ENCODE results near the gene NARF.

DNA sequence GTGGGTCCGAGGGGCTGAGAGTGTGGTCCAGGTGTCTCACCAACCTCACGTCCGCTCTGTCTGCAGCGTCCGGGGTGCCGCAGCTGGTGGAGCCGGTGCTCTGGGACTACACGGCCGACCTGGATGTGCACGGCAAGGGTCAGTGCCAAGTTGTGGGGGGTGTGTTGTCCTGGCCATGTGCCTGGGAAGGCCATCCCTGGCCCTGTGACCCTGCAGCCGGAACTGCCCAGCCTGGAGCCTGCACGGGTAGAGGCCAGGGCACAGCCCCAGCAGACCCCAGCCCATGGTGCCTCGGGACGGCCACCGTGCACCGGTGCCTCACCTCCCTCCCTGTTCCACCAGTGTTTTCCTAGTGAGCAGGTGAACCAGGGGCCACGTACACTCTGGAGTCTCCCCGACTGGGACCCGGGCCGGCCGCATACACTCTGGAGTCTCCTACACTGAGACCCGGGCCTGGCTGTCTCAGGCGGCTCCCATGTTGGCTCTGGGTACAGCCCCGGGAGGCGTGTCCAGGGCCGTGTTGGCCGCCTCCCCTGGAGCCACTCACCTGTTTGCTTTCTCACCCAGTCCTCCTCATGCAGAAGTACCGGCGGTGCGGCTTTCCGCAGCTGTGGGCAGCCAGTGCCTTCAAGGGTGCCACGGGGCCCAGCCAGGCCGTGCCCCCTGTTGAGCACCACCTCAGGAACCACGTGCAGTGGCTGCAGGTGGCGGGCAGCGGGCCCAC is 21.8 kb upstream of the NARF start:
- TF ChIP-seq, protein P1, sequence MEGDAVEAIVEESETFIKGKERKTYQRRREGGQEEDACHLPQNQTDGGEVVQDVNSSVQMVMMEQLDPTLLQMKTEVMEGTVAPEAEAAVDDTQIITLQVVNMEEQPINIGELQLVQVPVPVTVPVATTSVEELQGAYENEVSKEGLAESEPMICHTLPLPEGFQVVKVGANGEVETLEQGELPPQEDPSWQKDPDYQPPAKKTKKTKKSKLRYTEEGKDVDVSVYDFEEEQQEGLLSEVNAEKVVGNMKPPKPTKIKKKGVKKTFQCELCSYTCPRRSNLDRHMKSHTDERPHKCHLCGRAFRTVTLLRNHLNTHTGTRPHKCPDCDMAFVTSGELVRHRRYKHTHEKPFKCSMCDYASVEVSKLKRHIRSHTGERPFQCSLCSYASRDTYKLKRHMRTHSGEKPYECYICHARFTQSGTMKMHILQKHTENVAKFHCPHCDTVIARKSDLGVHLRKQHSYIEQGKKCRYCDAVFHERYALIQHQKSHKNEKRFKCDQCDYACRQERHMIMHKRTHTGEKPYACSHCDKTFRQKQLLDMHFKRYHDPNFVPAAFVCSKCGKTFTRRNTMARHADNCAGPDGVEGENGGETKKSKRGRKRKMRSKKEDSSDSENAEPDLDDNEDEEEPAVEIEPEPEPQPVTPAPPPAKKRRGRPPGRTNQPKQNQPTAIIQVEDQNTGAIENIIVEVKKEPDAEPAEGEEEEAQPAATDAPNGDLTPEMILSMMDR (IDR thresholded peaks at IDR 0.05): no peak
- TF ChIP-seq EZH2 (IDR thresholded peaks at IDR 0.05; ENCODE audit: borderline replicate concordance, insufficient read depth, low read depth, low read length, poor library complexity, severe bottlenecking): no peak
